ENCODE data around the gene MYO5A.
"Not testable (repeated sequence)": the region's sequence is repeated elsewhere in the genome, so short reads cannot be mapped to it uniquely, and the experiment has no call there.

Gene MYO5A

DNA sequence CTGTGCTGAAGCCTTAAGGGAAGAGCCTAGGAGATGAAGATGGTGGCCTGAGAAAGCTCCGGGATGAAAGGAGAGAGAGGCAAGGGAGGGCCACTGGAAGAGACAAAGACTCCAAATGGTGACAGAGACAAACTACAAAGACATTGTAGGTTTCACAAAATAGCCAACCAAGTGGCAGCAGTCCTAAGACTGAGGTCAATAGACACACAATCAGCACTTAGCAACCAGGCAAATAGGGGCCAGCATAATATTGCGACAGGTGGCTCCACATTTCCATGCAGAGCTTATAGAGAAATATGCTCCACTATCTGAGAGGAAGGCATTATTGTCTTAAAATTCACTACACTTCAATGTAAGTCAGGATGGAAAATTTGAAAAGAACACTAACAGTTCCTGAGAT is 211.0 kb downstream of the MYO5A start:
- no peak for DNase-seq

DNA sequence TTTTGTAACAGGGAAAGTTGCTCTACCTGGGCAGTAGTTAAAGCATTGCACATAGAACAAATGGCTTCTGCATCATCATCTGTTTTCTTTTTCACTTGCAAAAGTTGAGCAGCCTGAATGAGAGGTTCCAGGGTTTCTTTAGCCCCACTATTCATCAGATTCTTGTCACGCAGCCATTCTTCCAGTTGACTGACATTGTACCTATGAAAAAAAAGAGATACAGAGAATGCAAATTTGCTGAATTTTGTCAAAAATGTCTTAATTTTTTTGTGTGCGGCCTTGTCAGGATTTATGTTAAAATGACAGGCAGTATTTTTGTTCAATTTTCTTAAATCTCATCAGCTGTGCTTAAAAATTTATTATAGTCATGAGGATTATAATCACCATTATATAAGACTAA is 211.7 kb downstream of the MYO5A start:
- no peak for DNase-seq

DNA sequence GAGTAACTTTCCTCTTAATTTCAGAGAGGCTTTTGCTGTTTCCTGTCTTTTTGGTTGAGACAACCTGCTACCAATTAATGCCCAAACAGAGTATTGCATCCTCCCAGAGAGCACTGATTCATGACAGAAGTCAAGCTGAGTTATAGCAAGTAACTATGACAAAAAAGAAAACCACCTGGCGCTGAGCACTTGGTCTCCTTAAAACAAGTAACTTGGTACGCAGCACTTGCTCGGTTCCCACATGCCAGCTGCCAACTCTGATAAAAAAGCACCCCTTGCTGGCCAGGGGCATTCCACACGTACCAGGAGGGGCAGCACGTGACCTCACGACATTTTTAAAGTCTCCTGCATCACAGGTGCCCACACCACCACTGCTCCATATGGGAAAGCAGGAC is 219.5 kb downstream of the MYO5A start:
- DNase-seq = no peak

DNA sequence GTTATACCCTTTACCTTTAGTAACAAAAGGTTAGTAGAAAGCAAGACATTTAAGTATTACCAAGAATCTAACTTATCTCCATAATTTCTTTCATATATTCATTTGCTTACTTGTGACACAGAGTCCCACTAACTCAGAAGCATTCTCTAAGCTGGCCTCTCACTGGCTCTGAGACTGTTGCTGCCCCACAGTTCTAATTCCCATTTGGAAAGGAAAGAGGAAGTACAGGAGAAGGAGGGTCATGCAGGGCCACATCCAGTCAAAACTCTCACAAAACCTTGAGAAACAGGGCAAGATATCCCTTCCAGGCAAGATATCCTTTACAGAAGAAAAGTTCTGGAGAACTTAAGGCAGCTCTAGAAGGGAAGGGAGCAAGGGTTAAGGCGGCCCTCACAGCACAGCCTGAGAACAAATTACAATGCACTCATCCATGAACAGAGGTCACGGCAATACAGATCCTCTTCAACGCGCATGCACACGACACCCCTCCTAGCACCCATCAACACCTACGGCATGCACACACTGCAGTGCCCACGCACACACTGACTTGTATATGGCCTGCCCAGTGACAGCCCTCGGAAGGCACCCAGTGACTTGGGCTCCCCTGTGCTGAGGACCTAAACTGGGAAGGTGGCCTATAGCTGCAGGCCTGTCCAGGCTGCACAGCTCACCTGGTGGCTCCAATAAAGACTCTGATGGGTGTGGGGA is 220.1 kb downstream of the MYO5A start:
- DNase-seq = no peak

DNA sequence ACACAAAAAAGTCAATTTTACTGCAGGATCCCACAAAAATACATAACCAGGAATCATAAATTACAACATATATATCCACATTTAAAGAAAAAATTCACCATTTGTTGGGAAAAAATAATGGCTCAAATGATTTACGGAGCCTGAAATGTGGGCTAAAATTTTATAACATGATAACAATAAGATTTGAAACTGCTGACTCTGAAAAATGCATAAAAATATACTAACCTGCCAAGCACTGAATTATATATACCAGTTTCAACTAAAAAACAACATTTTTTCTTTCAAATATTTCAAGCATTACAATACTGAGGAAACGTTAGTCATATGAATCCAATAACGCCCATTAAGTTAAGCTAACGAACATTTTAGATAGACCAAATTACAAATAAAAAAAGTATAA is 220.8 kb downstream of the MYO5A start:
- no peak for DNase-seq

DNA sequence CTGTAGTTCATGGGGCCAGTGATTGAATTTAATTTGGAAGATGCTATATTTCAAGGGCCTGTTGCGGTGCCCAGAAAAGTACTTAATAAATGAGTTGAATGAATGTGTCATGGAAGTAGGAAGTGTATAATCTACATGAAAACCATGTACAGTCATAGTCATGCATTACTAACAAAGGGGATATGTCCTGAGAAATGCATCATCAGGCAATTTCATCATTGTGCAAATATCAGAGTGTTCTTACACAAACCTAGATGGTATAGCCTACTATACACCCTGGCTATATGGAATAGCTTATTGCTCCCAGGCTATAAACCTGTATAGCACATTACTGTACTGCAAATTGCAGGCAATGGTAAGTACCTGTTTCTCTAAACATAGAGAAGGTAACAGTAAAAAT is 222.4 kb downstream of the MYO5A start:
- DNase-seq = no peak

DNA sequence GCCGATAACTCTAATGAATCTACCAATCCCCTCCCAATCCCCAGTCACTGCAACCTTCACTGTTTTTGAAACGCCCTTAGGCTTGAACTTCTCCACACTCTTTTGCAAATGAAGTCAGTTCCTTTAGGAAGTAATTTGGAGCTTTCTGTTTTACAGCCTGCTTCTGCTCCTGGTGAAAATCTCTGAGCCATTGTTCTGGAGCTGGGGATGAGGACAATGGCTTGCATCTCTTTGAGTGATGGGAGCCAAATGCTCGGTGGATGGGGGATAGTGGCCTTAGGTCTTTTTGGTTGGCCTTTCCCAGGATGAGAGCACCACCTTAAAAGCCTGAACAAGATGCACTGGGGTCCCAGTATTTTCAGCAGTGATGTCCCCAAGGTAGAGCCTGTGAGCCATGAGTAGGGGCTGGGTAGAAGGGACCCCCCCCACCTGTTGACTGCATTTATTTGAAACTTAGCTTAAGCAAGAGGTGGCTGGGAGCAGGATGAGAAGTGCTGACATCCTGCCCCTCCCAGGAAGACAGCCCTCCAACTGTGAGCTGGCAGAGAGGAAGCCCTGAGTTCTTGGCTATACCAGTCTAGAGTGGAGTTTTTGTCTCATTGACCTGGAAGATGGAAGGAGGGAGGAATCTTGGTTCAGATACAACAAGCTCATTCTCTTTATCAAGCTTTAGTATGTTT is 225.4 kb downstream of the MYO5A start:
- DNase-seq = no peak

DNA sequence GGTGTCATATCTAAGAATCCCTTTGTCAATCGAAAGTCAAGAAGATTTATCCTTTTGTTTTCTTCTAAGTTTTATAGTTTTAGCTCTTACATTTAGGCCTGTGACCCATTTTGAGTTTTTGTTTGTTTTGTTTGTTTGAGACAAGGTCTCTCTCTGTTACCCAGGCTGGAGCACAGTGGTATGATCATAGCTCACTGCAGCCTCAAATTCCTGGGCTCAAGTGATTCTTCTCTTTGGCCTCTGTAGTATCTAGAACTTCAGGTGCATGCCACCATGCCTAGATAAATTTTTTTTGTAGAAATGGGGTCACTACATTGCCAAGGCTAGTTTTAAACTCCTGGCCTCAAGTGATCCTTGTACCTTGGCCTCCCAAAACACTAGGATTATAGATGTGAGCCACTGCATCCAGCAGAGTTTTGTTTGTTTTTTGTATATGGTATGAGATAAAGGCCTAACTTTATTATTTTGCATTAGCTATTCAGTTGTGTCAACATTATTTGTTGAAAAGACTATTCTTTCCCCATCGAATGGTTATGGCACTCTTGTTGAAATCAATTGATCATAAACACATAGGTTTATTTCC is 227.3 kb downstream of the MYO5A start:
- no peak for DNase-seq

DNA sequence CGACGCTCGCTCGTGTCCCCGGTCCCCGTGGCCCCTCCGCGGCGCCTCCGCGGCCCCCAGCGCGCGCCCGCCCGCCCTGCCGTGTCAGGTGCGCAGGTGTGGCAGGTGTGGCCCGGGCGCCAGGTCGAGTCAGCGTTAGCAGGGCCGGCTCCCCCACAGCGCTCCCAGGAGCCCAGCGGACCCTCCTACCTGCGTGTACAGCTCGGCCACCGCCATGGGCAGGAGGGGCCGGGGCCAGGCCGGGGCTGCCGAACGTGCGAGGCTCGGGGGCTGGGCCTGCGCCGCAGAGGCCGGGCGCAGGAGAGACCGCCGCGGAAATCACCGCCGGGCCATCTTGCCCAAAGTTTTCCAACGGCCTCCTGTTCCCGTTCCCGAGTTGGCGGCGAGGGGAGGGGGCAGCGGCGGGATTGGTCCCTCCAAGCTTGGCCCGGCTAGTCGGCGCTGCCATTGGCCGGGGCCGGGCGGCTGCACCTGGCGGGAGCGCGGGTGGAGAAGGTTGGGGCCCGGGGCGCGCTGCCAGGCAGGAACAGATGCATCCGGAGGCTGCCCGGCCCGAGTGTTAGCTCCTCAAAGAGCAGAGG is 233.2 kb downstream of the MYO5A start, which contains the start of gene MYO5C:
TSS of gene MYO5C (minus strand) at position 384 of the 581 bp plus-strand sequence. CDS start at position 216, 168 bp downstream.
- no peak for DNase-seq

DNA sequence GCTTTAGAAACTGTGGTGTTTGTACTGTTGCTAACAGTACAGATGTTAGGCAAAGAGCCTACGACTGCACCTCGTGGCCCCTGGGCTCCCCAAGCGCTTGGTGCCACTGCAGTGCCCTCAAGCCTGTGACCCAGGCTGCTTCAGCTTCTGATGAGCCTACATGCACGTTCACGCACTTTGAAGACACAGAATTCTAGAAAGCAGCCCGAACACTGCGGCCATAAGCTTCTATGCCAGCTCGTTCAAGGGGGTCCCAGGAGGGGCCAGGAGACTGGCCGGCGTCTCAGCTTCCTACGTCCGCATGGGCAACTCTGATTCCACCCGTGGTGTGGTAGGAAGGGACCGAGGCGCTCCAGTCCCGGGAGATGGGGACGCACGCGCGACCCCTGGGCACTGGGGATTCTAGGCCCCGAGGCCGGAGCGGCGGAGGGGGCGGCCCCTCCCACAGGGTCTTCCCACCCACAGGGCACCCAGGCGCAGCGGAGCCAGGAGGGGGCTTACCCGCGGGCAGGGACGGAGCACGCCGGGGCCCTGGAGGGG is 233.7 kb downstream of the MYO5A start:
- DNase-seq = no peak

DNA sequence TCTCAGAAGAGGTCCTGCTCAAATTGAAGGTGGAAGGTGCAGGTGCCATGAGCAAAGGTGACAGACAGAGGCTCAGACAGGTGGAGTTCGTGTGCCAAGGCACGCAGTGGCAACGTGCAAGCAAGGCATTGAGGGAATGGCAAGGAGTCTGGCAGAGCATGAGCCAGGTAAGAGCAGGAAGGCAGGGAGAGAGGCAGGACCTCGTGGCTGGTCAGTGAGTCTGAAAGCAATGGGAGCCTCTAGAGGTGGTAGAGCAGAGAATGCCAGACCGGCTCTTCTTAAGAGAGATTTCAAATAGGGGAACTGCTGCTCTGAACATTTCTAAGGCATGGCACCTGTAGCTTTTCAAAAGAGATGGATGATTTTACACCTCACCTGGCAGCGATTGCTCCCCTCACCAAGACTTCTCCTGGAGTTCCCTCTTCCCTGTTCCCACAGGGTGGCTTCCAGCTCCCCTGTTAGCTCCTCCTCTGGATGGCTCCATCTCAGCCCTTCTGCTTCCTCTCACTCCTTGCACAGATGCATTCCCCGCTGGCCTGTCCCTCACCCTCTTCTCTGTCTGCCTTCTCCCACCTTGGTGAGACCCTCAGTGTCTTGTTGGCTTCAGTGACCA is 235.8 kb downstream of the MYO5A start:
- no peak for DNase-seq

DNA sequence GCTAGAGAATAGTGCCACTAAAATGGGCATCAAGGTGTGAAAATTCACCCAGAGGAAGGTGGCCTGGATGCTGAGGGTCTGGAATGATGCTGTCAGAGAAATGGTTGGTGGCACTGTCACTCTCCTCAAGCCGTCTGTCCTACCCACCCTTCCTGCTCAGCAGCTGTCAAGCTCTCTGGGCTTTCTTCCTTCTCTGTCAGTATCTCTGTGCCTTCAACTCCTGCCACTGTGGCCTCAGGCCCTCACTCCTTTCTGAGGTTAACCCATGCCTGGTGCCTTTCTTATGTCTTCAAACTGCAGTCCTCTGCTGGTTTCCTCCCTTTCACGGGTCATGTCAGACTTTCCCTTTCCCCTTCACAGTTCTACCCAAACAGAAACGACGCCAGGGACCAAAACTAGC is 237.5 kb downstream of the MYO5A start:
- no peak for DNase-seq

DNA sequence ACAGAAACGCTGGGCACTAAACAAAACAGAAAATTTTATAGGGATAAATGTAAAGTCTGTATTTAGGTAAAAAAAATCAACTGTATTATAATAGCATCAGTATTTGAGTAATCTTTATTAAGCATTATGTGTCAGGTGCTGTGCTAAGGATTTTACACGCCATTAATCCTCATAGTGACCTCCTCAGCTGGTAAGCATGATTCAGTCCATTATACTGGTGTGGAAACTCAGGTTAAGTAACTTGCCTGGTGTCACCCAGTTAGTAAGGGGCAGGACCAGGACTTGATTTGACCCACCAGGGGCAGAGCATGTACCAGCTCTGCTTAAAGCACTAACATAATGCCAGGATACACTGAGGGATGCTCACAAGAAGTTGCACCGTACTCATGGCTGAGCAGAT is 237.9 kb downstream of the MYO5A start:
- DNase-seq = no peak

DNA sequence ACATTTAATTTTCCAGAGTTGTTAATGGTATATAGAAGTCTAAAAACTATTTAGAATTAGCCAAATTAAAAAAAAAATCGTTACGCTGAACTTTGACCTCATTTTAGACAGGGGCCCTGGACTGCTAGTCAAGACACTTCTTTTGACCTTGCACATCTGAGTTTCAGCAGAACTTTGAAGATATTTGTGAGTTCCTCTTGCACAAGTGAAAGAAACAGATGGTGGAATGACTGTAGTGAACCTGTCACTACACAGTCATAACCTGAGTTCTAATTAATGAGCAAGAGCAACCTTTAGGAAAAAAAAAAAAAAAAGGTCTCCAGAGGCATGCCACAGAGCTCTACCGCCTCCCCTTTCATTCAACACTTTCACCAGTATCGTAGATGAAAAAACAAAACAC is 238.4 kb downstream of the MYO5A start:
- no peak for DNase-seq

DNA sequence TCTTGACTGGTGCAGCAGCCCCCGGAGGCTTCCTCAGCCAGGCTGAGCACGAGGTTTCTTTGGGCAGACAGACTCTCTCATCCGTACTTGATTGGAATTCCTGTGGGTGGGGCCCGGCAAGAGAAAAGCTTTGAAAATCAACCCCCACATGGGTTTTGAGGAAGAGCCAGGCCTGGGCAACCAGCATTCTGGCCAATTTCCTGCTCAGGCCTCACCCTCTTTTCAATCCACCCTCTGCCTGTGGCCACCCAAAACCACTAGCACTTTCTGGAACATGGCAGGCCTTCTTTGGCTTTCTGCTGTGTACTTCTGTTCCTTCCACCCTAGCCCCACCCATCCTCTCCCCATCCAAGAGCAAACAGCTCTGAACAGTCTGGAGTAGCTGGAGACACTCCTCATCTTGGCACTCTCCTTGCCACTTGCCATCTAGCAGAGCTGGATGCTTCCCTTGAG is 239.0 kb downstream of the MYO5A start:
- no peak for DNase-seq

DNA sequence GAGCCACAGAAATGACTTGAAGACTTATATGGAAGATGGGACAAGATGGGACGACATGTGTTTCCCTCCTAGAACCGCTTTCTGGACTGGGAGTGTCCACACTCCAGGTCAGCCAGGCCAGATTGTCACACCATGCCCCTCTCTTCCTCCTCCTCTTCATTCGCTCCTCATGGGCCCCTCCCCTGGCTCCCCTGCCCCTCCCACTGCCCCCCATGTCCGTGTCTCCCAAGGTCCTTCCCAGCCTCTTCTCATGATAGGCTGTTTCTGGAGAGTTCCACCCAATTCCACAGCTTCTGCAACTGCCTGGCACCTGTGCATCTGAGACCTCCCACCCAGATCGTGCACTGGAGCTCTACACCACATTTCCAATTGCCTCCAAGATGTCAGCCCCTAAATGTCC is 239.7 kb downstream of the MYO5A start:
- no peak for DNase-seq

DNA sequence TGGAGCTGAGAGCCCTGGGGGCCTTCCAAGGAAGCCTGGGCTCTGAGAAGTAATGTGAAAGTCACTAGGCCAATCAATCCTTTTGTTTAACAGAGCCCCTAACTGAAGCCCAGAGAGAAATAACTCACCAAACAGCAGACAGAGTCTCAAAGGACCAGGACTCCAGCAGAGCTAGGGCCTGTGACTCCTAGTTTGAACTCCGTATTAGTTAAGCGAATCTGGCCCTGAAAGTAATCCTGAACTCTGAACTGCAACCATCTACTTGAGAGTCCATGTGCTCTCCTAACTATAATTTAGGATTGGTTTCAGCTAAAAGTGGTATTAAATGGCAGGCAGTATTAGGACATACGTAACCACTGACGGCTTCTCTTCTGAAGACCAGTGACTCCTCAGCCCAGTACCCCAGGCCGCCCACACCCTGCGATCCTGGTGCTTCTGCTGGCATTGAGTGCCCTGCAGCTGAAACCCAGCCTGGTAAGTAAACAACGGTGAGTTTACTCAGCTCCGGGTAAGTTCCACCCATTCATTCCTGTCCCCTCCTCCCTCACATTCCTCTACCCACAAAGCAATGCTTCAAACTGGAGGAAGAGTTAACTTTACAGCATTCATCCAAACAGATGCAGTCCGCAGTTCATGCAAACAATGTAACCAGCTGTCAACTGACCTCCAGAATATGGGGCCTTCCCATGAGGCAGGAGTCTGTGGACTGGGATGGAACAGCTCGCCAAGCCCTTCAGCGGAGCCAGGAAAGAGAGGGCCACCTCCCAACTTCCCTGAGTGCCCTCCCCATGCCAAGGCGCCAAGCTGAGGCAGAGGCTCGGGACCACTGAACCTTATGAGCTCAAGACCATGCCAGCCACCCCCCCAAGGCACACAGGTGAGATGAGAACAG is 240.4 kb downstream of the MYO5A start:
- DNase-seq = no peak

DNA sequence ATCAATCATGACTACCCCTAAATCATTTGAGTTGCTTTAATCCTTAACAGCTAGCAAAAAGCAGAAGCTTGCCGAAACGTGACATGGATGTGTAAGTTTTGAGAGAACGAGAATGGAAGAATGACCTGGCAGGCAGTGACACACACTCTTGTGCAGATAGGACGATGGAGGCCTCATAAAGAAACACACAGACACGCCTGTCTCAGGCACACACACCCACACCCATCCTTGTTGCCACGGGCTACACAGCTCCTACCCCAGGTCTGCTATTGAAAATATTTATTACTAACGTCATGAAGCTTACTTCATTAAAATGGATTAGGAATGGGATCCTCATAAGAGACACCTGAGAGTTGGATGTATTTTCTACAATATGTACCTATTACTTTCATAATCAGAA is 241.6 kb downstream of the MYO5A start:
- no peak for DNase-seq

DNA sequence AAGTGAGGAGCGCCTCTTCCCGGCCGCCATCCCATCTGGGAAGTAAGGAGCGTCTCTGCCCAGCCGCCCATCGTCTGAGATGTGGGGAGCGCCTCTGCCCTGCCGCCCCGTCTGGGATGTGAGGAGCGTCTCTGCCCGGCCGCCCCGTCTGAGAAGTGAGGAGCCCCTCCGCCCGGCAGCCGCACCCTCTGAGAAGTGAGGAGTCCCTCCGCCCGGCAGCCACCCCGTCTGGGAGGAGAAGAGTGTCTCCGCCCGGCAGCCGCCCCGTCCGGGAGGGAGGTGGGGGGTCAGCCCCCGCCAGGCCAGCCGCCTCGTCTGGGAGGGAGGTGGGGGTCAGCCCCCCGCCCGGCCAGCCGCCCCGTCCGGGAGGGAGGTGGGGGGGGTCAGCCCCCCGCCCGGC is 242.7 kb downstream of the MYO5A start:
- not testable (repeated sequence) for DNase-seq

DNA sequence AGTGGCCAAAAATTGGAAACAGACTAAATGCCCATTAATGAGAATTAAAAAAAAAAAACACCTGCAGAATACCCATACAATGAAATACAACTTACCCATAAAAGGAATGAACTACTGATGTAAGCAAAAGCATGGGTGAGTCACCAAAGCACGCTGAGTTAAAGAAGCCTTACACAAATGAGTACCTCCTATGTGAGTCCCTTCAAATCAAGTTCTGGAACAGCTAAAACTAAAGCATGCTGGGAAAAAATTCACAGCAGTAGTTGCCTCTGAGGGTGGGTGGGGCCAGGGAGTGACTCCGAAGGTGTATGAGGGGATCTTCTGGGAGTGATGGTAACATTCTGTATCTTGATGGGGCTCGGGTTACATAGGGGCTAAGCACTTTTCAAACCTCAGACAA is 244.5 kb downstream of the MYO5A start:
- no peak for DNase-seq

DNA sequence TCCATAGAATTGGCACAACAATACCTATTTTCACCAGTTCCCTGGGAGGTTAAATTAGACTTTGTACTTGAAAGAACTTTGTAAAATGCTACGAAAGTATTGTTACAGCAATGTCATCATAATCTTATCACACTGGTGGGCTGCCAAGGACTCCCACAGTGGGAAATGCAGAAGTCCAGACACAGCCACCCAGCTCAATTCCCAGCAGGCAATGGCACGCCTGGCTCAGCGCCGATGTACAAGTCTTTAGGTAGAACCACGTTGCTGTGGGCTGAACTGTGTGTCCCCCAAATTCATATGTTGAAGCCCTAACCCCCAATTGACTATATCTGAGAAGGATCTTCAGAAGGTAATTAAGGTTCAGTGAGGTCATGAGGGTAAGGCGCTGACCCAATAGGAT is 245.4 kb downstream of the MYO5A start:
- no peak for DNase-seq

DNA sequence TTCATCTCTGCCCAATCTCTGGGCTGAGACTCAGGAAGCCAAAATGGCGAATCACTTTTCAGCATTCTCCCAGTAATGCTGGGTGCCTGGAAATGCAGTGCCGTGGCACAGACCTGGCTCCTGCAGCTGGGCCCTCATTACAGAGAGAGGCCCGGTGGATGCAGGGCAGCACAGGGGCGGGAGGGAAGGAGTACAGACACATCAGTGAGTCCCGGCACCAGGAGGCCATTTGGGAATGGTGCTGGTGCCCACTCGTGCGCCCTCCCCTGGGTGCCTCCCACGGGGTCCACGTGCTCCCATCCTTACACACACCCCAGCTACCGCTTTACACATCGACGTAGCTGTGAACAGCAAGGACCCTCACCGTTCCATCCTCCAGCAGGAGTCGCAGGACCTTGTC is 246.3 kb downstream of the MYO5A start:
- no peak for DNase-seq

Data from activated CD8-positive, alpha-beta memory T cell treated with anti-CD3 and anti-CD28 coated beads, Interleukin-2, amount 50 U/mL, for 4 hours (primary cell).